NCI-H460 (cell line): ENCODE results near the gene TSPY1. TPM values are rescaled to one million over a fixed set of nuclear protein-coding genes. Genes with fewer than 3 reads are reported as not detected.
"Not testable (repeated sequence)": the region's sequence is repeated elsewhere in the genome, so short reads cannot be mapped to it uniquely, and the experiment has no call there.

Experiments used
- DNase-seq: peaks from one replicate; pipeline ENCODE4 v3.0.0-alpha.2; 2016; ENCODE audit warnings: low read depth; ENCODE audit errors: extremely low read depth
- polyA plus RNA-seq: library from polyadenylated mRNA; depleted of rRNA; stranded (reverse); fragments of >200 nt; gene quantifications from 2 replicates; pipeline ENCODE4 v1.2.3, GENCODE V29; 2014; cell fraction: nucleus; rRNA removed
- total RNA-seq: library from RNA; depleted of rRNA; stranded (reverse); fragments of >200 nt; shearing (Covaris generic); gene quantifications from 2 replicates; pipeline ENCODE4 v1.2.3, GENCODE V29; 2014; rRNA removed

TSPY1 gene
- not detected in 2 replicates for total RNA-seq
- polyA plus RNA-seq: not detected in 2 replicates

GRCh38 chrY:9466655-9467054 lies at the start of gene TSPY1:
TSS of gene TSPY1 (plus strand) at chrY:9466955. CDS start at chrY:9467001, 46 bp downstream.
- DNase-seq: not testable (repeated sequence)

DNA sequence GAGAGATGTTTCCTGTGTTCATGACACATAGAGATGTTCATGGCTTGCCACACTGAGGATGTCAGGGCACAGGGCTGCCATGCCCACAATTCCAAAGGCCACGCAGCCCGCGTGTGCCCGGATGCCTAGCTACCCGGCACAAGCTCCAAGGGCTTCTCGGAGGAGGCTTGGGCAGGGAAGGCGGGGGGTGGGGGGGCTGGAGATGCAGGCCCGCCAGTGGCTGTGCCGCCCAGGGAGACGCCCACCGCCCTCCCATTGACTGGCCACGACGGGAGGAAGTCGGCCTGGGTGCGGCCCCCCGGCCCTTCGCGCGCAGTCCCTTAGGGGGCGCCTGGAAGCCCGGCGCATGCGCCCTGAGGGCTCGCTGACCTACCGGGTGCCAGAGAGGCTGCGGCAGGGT lies 20.2 kb downstream of the TSPY1 start, which contains the start of gene TSPY9:
Gene TSPY9 (plus strand): TSS at position 301 of the 400 bp plus-strand sequence. CDS start 46 bp downstream, at position 347.
- DNase-seq: not testable (repeated sequence)

- not testable (repeated sequence) for DNase-seq
Measured at GRCh38 chrY:9504396-9504795, 37.6 kb downstream of the TSPY1 start.

DNA sequence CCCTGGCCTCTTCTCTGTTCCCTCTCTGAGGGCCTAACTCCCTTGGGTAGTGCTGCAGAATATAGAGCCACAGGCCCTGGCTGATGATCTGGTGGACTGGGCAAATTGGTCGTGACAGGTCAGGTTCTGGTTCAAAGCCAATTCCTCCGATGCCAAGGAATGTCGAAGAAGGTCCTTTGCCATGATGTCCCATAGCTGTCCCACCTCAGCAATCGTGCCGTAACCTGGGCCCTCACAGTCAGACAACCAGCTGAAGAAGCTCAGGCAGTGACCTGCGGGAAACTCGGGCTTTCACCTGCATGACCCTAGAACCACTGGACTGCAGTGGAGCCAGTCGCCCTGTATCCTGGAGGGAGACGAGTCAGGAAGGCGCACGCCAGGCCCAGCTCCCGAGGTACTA lies 49.5 kb downstream of the TSPY1 start:
- DNase-seq: not testable (repeated sequence)

Other genes with a start within 250 kb of the TSPY1 start
- not detected in 2 replicates for gene TSPY4, start 129.5 kb upstream of the TSPY1 start, total RNA-seq
- gene TSPY8, start 109.2 kb upstream of the TSPY1 start, total RNA-seq: not detected in 2 replicates
- gene TSPY3, start 68.5 kb upstream of the TSPY1 start, total RNA-seq: not detected in 2 replicates
- gene TSPY9, start 20.3 kb downstream of the TSPY1 start, total RNA-seq: not detected in 2 replicates
- not detected in 2 replicates for gene TSPY10, start 60.9 kb downstream of the TSPY1 start, total RNA-seq